ENCODE data around the gene SLC6A14.

The SLC6A14 gene, protein sequence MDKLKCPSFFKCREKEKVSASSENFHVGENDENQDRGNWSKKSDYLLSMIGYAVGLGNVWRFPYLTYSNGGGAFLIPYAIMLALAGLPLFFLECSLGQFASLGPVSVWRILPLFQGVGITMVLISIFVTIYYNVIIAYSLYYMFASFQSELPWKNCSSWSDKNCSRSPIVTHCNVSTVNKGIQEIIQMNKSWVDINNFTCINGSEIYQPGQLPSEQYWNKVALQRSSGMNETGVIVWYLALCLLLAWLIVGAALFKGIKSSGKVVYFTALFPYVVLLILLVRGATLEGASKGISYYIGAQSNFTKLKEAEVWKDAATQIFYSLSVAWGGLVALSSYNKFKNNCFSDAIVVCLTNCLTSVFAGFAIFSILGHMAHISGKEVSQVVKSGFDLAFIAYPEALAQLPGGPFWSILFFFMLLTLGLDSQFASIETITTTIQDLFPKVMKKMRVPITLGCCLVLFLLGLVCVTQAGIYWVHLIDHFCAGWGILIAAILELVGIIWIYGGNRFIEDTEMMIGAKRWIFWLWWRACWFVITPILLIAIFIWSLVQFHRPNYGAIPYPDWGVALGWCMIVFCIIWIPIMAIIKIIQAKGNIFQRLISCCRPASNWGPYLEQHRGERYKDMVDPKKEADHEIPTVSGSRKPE

GRCh38 chrX:116436358-116436816, at the start of gene SLC6A14:
SLC6A14 (plus strand) TSS chrX:116436606; CDS start chrX:116436710, 104 bp downstream.
- no peak for DNase-seq

- no peak for DNase-seq
Measured at GRCh38 chrX:116395752-116396151, 40.7 kb upstream of the SLC6A14 start.

GRCh38 chrX:116399681-116400080, 36.7 kb upstream of the SLC6A14 start:
- no peak for DNase-seq

GRCh38 chrX:116409219-116409618, 27.2 kb upstream of the SLC6A14 start:
- DNase-seq = no peak

- no peak for DNase-seq
Measured at GRCh38 chrX:116413273-116413672, 23.1 kb upstream of the SLC6A14 start.

GRCh38 chrX:116417214-116417613, 19.2 kb upstream of the SLC6A14 start:
- no peak for DNase-seq

- DNase-seq = no peak
Measured at GRCh38 chrX:116417968-116418367, 18.4 kb upstream of the SLC6A14 start.

DNA sequence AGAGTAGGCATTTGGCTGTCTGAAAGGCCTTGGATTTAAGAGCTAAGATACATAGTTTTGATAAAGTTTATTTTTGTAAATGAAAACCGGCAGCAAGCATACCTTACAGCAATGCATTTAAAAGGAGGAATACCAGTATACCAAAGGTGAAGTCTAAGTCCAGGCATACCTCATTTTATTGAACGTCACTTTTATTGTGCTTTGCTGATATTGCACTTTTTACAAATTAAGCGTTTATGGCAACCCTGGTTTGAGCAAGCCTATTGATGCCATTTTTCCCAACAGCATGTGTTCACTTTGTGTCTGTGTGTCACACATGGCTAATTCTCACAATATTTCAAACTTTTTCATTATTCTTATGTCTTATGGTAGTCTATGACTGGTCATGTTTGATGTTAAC, 8.4 kb upstream of the SLC6A14 start:
- no peak for DNase-seq

DNA sequence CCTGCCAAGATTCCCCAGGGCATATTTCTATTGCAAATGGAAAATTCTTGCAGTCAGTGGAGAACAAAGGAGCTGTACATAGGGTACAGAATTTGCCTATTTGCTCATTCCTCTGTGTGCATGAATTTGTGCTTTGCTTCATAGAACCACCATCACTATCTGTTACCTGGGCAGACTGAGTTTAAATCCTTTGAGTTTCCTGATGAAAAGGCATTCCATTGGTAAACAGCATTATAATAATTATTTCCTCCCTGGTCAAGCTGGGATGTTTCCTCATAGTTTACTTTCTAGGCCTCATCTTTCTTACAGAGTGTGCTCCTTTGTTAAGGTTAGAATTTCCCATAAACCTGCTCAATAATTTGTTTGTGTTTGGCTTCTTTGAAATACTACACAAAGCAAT, 809 bp upstream of the SLC6A14 start:
- no peak for DNase-seq

- no peak for DNase-seq
Measured at GRCh38 chrX:116449156-116449555, 12.8 kb downstream of the SLC6A14 start.

- DNase-seq = no peak
Measured at GRCh38 chrX:116462822-116463221, 26.4 kb downstream of the SLC6A14 start, which contains the start of gene CT83. CT83 (minus strand) TSS chrX:116462976; CDS start chrX:116462856, 120 bp downstream.

DNA sequence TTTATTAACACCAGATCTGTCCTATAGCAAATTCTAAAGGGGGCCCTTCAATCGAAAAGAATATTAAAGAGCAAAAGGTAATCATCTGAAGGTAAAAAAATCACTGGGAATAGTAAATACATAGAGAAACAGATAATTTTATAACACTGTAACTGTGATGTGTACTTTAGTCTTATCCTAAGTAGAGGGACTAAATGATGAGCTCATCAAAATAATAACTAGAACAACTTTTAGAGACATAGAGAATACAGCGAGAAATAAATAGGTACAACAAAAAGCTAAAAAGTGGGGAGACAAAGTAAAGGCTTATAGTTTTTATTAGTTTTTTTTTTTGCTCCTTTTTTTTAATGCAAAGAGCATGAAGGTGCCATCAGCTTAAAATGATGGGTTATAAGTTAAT, 43.7 kb downstream of the SLC6A14 start:
- DNase-seq = no peak

GRCh38 chrX:116490104-116490503, 53.7 kb downstream of the SLC6A14 start:
- no peak for DNase-seq

GRCh38 chrX:116493271-116493670, 56.9 kb downstream of the SLC6A14 start:
- DNase-seq = no peak

- no peak for DNase-seq
Measured at GRCh38 chrX:116499780-116500179, 63.4 kb downstream of the SLC6A14 start.

All from amniotic stem cell (primary cell).